HepG2 (cell line): Measurements from ENCODE around the gene TCF7L2. TPM values are rescaled to one million over a fixed set of nuclear protein-coding genes. Genes with fewer than 3 reads are reported as not detected.

Source experiments
- ATAC-seq: fragments of 200-7000 bp; cut with Tn5 transposase; 3 replicates; pipeline ENCODE4 v1.9.1; 2020; ENCODE audit warnings: mild to moderate bottlenecking, moderate library complexity
- BruUV-seq: library from RNA; stranded (reverse); fragments of 400-500 nt; replicated peaks from 2 replicates; lab custom pipeline; 2021; lab: Mats Ljungman, UMichigan
- CTCF ChIA-PET: fragments of 300-600 bp; formaldehyde crosslinking; extraction: SDS; loops from one replicate; lab custom pipeline; 2021; ENCODE audit warnings: low total read pairs, inconsistent platforms, low intra/inter-chr PET ratio; lab: Yijun Ruan, JAX
- POLR2A ChIA-PET: fragments of 350-600 bp; sonication (Branson Sonifier 250); formaldehyde crosslinking; loops from one replicate; lab custom pipeline; 2020; ENCODE audit warnings: antibody characterized with exemption, inconsistent platforms; lab: Yijun Ruan, JAX
- DNase-seq: peaks from one replicate; pipeline ENCODE4 v3.0.0-alpha.2; 2015; ENCODE audit warnings: low spot score
- FAIRE-seq: peaks from 3 replicates; lab custom pipeline; 2011; peaks lifted over from hg19 to GRCh38; lab: Jason Lieb, UNC
- H2AFZ ChIP-seq: one replicate; pipeline ENCODE4 v1.6.1; 2011; ENCODE audit warnings: low read length, inconsistent platforms
- H3K27ac ChIP-seq: fragments of 300-600 bp; 3 replicates; pipeline ENCODE4 v1.8.0; 2011; ENCODE audit warnings: mixed run types, mild to moderate bottlenecking, mixed read lengths, low read length, inconsistent platforms; ENCODE audit not compliant: insufficient read depth; ENCODE audit errors: extremely low read length
- H3K27me3 ChIP-seq, 2 experiments: fragments of 200-600 bp in 1 of 2; 2 replicates in 1 of 2; 3 replicates in 1 of 2; pipeline versions ENCODE4 v1.6.0 to v1.8.0; 2011; ENCODE audit warnings: low read length in 2 of 2, mild to moderate bottlenecking in 2 of 2, moderate library complexity in 2 of 2, inconsistent platforms in 1 of 2; ENCODE audit not compliant: insufficient read depth in 2 of 2, control insufficient read depth in 1 of 2
- H3K36me3 ChIP-seq, 2 experiments: fragments of 200-600 bp in 1 of 2; replicated peaks in 1 of 2; 2 replicates in 1 of 2; 3 replicates in 1 of 2; pipeline versions ENCODE4 v1.5.1 to v1.8.0; 2011; ENCODE audit warnings: low read length in 2 of 2, inconsistent platforms in 1 of 2; ENCODE audit not compliant: insufficient read depth in 2 of 2, control insufficient read depth in 1 of 2
- H3K4me1 ChIP-seq: 2 replicates; pipeline ENCODE4 v1.5.1; 2012; ENCODE audit warnings: low read length, inconsistent platforms; ENCODE audit not compliant: insufficient read depth
- H3K4me2 ChIP-seq: 2 replicates; pipeline ENCODE4 v1.6.0; 2011; ENCODE audit warnings: low read depth, low read length, inconsistent platforms
- H3K4me3 ChIP-seq, 3 experiments: fragments of 200-600 bp in 1 of 3; sonication (generic), shearing (Covaris generic) in 1 of 3; replicated peaks in 1 of 3; 2 replicates each; pipeline ENCODE4 v1.5.1; 2011 to 2016; ENCODE audit warnings: low read length in 3 of 3, inconsistent platforms in 2 of 3, low read depth in 2 of 3, mild to moderate bottlenecking in 2 of 3, control low read depth in 1 of 3, mixed read lengths in 1 of 3; ENCODE audit not compliant: insufficient read depth in 1 of 3
- H3K79me2 ChIP-seq: one replicate; pipeline ENCODE4 v1.6.1; 2011; ENCODE audit warnings: low read length, inconsistent platforms; ENCODE audit not compliant: insufficient read depth
- H3K9ac ChIP-seq: 2 replicates; pipeline ENCODE4 v1.6.0; 2011; ENCODE audit warnings: mild to moderate bottlenecking, low read depth, low read length, inconsistent platforms; ENCODE audit not compliant: insufficient read depth
- H3K9me3 ChIP-seq: 2 replicates; pipeline ENCODE4 v1.5.1; 2012; ENCODE audit warnings: mild to moderate bottlenecking, low read length
- H4K20me1 ChIP-seq: 2 replicates; pipeline ENCODE4 v1.6.0; 2011; ENCODE audit warnings: inconsistent platforms, mild to moderate bottlenecking, low read length, moderate library complexity; ENCODE audit not compliant: insufficient read depth
- ARNT ChIP-seq: fragments of 450-650 bp; IDR thresholded peaks from 2 replicates; pipeline ENCODE4 v1.6.1; 2017
- BCL6 ChIP-seq: IDR thresholded peaks from 2 replicates; pipeline ENCODE4 v1.6.1; 2016; ENCODE audit warnings: missing genetic modification reagents, missing compliant biosample characterization
- HNRNPLL ChIP-seq: fragments of 200-400 bp; formaldehyde crosslinking; IDR thresholded peaks from 2 replicates; pipeline ENCODE4 v1.6.1; 2017; ENCODE audit warnings: mild to moderate bottlenecking, low read depth, low read length; ENCODE audit not compliant: poor library complexity, severe bottlenecking
- MTA1 ChIP-seq: sonication (generic); formaldehyde crosslinking; IDR thresholded peaks from 2 replicates; pipeline ENCODE4 v1.4.0; 2020; ENCODE audit warnings: missing genetic modification reagents, mild to moderate bottlenecking, borderline replicate concordance
- PHF20 ChIP-seq: sonication (generic); formaldehyde crosslinking; IDR thresholded peaks from 2 replicates; pipeline ENCODE4 v1.5.0; 2020; ENCODE audit warnings: mild to moderate bottlenecking, missing genetic modification reagents
- RBM22 ChIP-seq: fragments of 200-400 bp; formaldehyde crosslinking; optimal IDR thresholded peaks from 2 replicates; pipeline ENCODE3; 2017; ENCODE audit warnings: mild to moderate bottlenecking, low read length, moderate library complexity
- ZKSCAN8 ChIP-seq: IDR thresholded peaks from 2 replicates; pipeline ENCODE4 v1.6.1; 2016; ENCODE audit warnings: borderline replicate concordance, missing genetic modification reagents, missing compliant biosample characterization
- ZNF615 ChIP-seq: sonication (generic); formaldehyde crosslinking; IDR thresholded peaks from 2 replicates; pipeline ENCODE4 v1.5.0; 2020; ENCODE audit warnings: mild to moderate bottlenecking, missing genetic modification reagents, borderline replicate concordance
- WGBS: methylation state at CpG from one replicate; pipeline ENCODE4 v1.1.6; 2017; ENCODE audit warnings: low lambda C conversion rate; 5-methylcytosine and 5-hydroxymethylcytosine counted together
- in situ Hi-C: cut with HindIII; loops from 2 replicates; pipeline ENCODE4 v1.10.0; 2017; ENCODE audit warnings: low pct_unique_long_range_greater_than_20kb; ENCODE audit not compliant: extremely low pct_ligation_motif_present
- intact Hi-C: fragments of 100-400 bp; cut with micrococcal nuclease; formaldehyde crosslinking; loops from one replicate; pipeline ENCODE4 v1.10.0; 2022; ENCODE audit not compliant: unreplicated experiment
- polyA plus RNA-seq, 8 experiments: library from polyadenylated mRNA; depleted of rRNA in 3 of 8; stranded (reverse) in 7 of 8; unstranded in 1 of 8; fragments of >200 nt; fragmentation: Illumina TruSeq in 4 of 8; extraction: Trizol in 4 of 8; gene quantifications; 2 replicates each; pipeline versions ENCODE4 v1.2.1 to v1.2.3, GENCODE V29; 2011 to 2016; ENCODE audit warnings: low read depth in 4 of 8, missing spikeins in 1 of 8, mixed read lengths in 1 of 8; ENCODE audit not compliant: insufficient read depth in 1 of 8
- total RNA-seq, 5 experiments: library from RNA; depleted of rRNA; stranded (reverse); fragments of >200 nt; fragmentation: Illumina TruSeq; extraction: Trizol; gene quantifications; 2 replicates each; pipeline ENCODE4 v1.2.3, GENCODE V29; 2016; ENCODE audit warnings: low read depth in 1 of 5
- TF ChIP-seq, protein P1 (sequence below): sonication (generic); formaldehyde crosslinking; IDR thresholded peaks from 2 replicates; pipeline ENCODE4 v1.4.0; 2020; ENCODE audit warnings: missing genetic modification reagents
- TF ChIP-seq, protein P2 (sequence below): IDR thresholded peaks from 2 replicates; pipeline ENCODE4 v1.6.1; 2016; ENCODE audit warnings: low read depth, borderline replicate concordance
- TF ChIP-seq, protein P3 (sequence below): sonication (generic); IDR thresholded peaks from 2 replicates; pipeline ENCODE4 v1.6.1; 2016; ENCODE audit warnings: low read depth, borderline replicate concordance
- TF ChIP-seq, protein P4 (sequence below): IDR thresholded peaks from 2 replicates; pipeline ENCODE4 v1.6.1; 2016; ENCODE audit warnings: mild to moderate bottlenecking

TCF7L2 gene
- total and polyA plus RNA-seq, 2 of the 13 experiments (the other 11 are each of a cell fraction or from before 2014, with no cell fraction given) = 3.9 to 13.7 TPM

DNA sequence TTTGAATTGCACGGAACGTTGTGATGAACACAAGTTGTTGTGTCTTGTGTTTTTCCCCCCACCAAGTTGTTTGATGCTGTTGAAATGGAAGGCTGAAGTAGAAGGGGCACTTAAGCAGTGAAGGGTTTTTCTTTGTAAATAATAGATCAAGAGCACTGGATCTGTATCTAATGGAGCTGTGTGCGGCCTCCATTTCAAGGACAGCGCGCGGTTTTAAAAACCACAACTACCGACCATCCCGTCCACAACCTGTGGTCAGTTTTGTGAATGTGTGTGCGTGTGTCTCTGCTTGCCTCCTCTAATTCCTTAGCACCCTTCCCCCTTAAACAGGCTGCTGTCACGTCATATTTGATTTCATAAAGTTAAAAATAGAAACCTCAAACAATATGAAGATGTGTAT lies 165.5 kb downstream of the TCF7L2 start:
- Histone ChIP-seq H4K20me1 (peaks cover 16% of the 10 kb centered on the region; the same call in 1 of the 2 replicates), H3K9ac (no peak overlapping the region), H3K36me3 (peaks cover 4 to 11% of the 10 kb centered on the region in 2 experiments; a peak in 4 of 5 replicates), H3K4me3 (no peak overlapping the region), H3K27me3 (no peaks in the 10 kb centered on the region), H3K4me1 (peaks cover 26% of the 10 kb centered on the region), H3K79me2 (peaks cover 44% of the 10 kb centered on the region), H3K4me2 (no peak overlapping the region), H3K9me3 (no peaks in the 10 kb centered on the region), H3K27ac (no peak overlapping the region), H2AFZ (no peak overlapping the region)
- WGBS = 93% methylated on average over 10 of the region's 10 CpGs
- TF ChIP-seq ZKSCAN8 (CRISPR knock-in tag) = no peak
- TF ChIP-seq RBM22 = peak; percentile 80
- CTCF ChIA-PET = no interaction called here
- POLR2A ChIA-PET = no interaction called here
- DNase-seq (no peak), ATAC-seq (no peak), FAIRE-seq (no peak)
- intact Hi-C loops (no loop called here), in situ Hi-C loops (loop anchor here (25.0 kb wide), 1 partner anchor 553 kb away; no protein-coding TSS in a partner anchor)
- no TSS peak for BruUV-seq

DNA sequence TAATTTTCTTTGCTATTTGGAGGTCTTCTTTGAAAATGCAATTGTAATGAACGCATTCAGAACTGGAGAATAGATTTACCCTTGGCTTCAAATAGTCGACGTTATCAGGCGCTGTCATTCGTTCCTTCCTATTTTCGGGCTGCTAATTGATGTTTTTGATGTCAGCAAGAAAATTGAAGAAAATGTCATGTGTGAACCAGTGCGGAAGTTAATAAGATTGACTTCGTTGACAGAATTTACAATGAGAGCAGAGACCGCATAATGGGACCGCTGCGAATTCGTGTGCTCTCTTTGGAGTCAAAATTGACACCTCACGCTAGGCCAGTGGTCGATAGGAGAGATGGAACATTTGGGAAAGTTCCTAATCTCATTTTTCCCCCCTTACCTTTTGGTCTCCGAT lies 168.8 kb downstream of the TCF7L2 start:
- H3K27ac ChIP-seq = no peak overlapping the region
- intact Hi-C loops = no loop called here
- BruUV-seq = no TSS peak
- ChIA-PET CTCF (no interaction called here), POLR2A (no interaction called here)
- no peak for ATAC-seq
- H3K36me3 ChIP-seq = peaks cover 0 to 8% of the 10 kb centered on the region in 2 experiments
- H3K27me3 ChIP-seq = no peaks in the 10 kb centered on the region
- peaks cover 54% of the 10 kb centered on the region for H3K79me2 ChIP-seq
- DNase-seq = no peak
- H4K20me1 ChIP-seq = peaks cover 20% of the 10 kb centered on the region
- H3K4me2 ChIP-seq = no peak overlapping the region
- in situ Hi-C loops = loop anchor here (25.0 kb wide), 1 partner anchor 557 kb away; no protein-coding TSS in a partner anchor
- no peak for FAIRE-seq
- 98% methylated on average over 15 of the region's 15 CpGs for WGBS
- no peaks in the 10 kb centered on the region for H3K4me1 ChIP-seq
- H2AFZ ChIP-seq = no peak overlapping the region
- H3K4me3 ChIP-seq = no peak overlapping the region
- no peaks in the 10 kb centered on the region for H3K9me3 ChIP-seq
- no peak overlapping the region for H3K9ac ChIP-seq
- TF ChIP-seq, protein P1, sequence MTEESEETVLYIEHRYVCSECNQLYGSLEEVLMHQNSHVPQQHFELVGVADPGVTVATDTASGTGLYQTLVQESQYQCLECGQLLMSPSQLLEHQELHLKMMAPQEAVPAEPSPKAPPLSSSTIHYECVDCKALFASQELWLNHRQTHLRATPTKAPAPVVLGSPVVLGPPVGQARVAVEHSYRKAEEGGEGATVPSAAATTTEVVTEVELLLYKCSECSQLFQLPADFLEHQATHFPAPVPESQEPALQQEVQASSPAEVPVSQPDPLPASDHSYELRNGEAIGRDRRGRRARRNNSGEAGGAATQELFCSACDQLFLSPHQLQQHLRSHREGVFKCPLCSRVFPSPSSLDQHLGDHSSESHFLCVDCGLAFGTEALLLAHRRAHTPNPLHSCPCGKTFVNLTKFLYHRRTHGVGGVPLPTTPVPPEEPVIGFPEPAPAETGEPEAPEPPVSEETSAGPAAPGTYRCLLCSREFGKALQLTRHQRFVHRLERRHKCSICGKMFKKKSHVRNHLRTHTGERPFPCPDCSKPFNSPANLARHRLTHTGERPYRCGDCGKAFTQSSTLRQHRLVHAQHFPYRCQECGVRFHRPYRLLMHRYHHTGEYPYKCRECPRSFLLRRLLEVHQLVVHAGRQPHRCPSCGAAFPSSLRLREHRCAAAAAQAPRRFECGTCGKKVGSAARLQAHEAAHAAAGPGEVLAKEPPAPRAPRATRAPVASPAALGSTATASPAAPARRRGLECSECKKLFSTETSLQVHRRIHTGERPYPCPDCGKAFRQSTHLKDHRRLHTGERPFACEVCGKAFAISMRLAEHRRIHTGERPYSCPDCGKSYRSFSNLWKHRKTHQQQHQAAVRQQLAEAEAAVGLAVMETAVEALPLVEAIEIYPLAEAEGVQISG (CRISPR knock-in tag) = no peak
- TF ChIP-seq PHF20 (CRISPR knock-in tag) (no peak), ARNT (no peak), BCL6 (CRISPR knock-in tag) (no peak), HNRNPLL (no peak), MTA1 (no peak), ZNF615 (CRISPR knock-in tag) (no peak)
- TF ChIP-seq, protein P2, sequence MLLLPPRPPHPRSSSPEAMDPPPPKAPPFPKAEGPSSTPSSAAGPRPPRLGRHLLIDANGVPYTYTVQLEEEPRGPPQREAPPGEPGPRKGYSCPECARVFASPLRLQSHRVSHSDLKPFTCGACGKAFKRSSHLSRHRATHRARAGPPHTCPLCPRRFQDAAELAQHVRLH = no peak
- TF ChIP-seq, protein P3, sequence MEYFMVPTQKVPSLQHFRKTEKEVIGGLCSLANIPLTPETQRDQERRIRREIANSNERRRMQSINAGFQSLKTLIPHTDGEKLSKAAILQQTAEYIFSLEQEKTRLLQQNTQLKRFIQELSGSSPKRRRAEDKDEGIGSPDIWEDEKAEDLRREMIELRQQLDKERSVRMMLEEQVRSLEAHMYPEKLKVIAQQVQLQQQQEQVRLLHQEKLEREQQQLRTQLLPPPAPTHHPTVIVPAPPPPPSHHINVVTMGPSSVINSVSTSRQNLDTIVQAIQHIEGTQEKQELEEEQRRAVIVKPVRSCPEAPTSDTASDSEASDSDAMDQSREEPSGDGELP = no peak
- TF ChIP-seq, protein P4, sequence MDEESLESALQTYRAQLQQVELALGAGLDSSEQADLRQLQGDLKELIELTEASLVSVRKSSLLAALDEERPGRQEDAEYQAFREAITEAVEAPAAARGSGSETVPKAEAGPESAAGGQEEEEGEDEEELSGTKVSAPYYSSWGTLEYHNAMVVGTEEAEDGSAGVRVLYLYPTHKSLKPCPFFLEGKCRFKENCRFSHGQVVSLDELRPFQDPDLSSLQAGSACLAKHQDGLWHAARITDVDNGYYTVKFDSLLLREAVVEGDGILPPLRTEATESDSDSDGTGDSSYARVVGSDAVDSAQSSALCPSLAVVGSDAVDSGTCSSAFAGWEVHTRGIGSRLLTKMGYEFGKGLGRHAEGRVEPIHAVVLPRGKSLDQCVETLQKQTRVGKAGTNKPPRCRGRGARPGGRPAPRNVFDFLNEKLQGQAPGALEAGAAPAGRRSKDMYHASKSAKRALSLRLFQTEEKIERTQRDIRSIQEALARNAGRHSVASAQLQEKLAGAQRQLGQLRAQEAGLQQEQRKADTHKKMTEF (CRISPR knock-in tag) = no peak
